WTC11 (cell line): ENCODE measurements around the gene ROBO1. TPM values are rescaled to one million over a fixed set of nuclear protein-coding genes. Genes with fewer than 3 reads are reported as not detected.

Source experiments
- ATAC-seq: fragments of 200-7000 bp; cut with Tn5 transposase; 2 replicates; pipeline ENCODE4 v1.10.0; 2021; ENCODE audit warnings: mild to moderate bottlenecking, moderate library complexity
- CTCF ChIA-PET: fragments of 300-600 bp; sonication (Branson Sonifier 250); formaldehyde crosslinking; loops from one replicate; lab custom pipeline; 2021; ENCODE audit warnings: antibody characterized with exemption; lab: Charles Lee
- POLR2A ChIA-PET: fragments of 350-600 bp; sonication (Branson Sonifier 250); formaldehyde crosslinking; loops from one replicate; lab custom pipeline; 2021; ENCODE audit warnings: antibody characterized with exemption; lab: Charles Lee
- DNase-seq: peaks from one replicate; pipeline ENCODE4 v3.0.0; 2021; ENCODE audit warnings: low spot score
- H3K27ac Mint-ChIP-seq: 2 replicates; pipeline ENCODE4 v1.8.0; 2021; ENCODE audit warnings: mixed read lengths
- H3K27me3 Mint-ChIP-seq: 2 replicates; pipeline ENCODE4 v1.8.0; 2021; ENCODE audit warnings: low read depth, mild to moderate bottlenecking, moderate library complexity, mixed read lengths
- H3K36me3 Mint-ChIP-seq: 2 replicates; pipeline ENCODE4 v1.8.0; 2021; ENCODE audit warnings: mixed read lengths
- H3K4me1 Mint-ChIP-seq: 2 replicates; pipeline ENCODE4 v1.8.0; 2022; ENCODE audit warnings: mixed read lengths
- H3K4me3 Mint-ChIP-seq: 2 replicates; pipeline ENCODE4 v1.8.0; 2021; ENCODE audit warnings: mild to moderate bottlenecking, moderate library complexity, mixed read lengths
- H3K9me3 Mint-ChIP-seq: 2 replicates; pipeline ENCODE4 v1.8.0; 2021; ENCODE audit warnings: mixed read lengths
- ATF2 ChIP-seq: sonication (generic); formaldehyde crosslinking; IDR thresholded peaks from 2 replicates; pipeline ENCODE4 v1.8.1; 2022; ENCODE audit warnings: low read depth, missing genetic modification reagents, borderline replicate concordance
- ATF6 ChIP-seq: sonication (generic); formaldehyde crosslinking; IDR thresholded peaks from 2 replicates; pipeline ENCODE4 v1.8.1; 2023; ENCODE audit warnings: mild to moderate bottlenecking, missing genetic modification reagents
- CREM ChIP-seq: sonication (generic); formaldehyde crosslinking; IDR thresholded peaks from 2 replicates; pipeline ENCODE4 v1.8.1; 2022; ENCODE audit warnings: mild to moderate bottlenecking, missing genetic modification reagents, moderate library complexity
- ELF4 ChIP-seq: sonication (generic); formaldehyde crosslinking; IDR thresholded peaks from 2 replicates; pipeline ENCODE4 v1.8.1; 2022; ENCODE audit warnings: low read depth, mild to moderate bottlenecking, moderate library complexity, missing genetic modification reagents
- FOXK1 ChIP-seq: sonication (generic); formaldehyde crosslinking; IDR thresholded peaks from 2 replicates; pipeline ENCODE4 v1.8.0; 2022; ENCODE audit warnings: mild to moderate bottlenecking, moderate library complexity, missing genetic modification reagents
- FOXP1 ChIP-seq: sonication (generic); formaldehyde crosslinking; IDR thresholded peaks from 2 replicates; pipeline ENCODE4 v1.8.0; 2022; ENCODE audit warnings: missing genetic modification reagents, mild to moderate bottlenecking, moderate library complexity, borderline replicate concordance
- GRHL2 ChIP-seq: fragments of 250-450 bp; sonication (Bioruptor Pico); IDR thresholded peaks from 2 replicates; pipeline ENCODE4 v1.8.0; 2022; ENCODE audit warnings: mild to moderate bottlenecking, moderate library complexity; ENCODE audit not compliant: insufficient replicate concordance, severe bottlenecking
- HMGA2 ChIP-seq: fragments of 250-450 bp; sonication (Bioruptor Pico); IDR thresholded peaks from 2 replicates; pipeline ENCODE4 v1.4.0; 2021; ENCODE audit warnings: mild to moderate bottlenecking, moderate library complexity
- NFE2L1 ChIP-seq: sonication (generic); formaldehyde crosslinking; IDR thresholded peaks from 2 replicates; pipeline ENCODE4 v1.8.1; 2023; ENCODE audit warnings: missing genetic modification reagents
- NR3C1 ChIP-seq: sonication (generic); formaldehyde crosslinking; conservative IDR thresholded peaks from 2 replicates; pipeline ENCODE4 v1.8.1; 2023; ENCODE audit warnings: low read depth, mild to moderate bottlenecking, missing genetic modification reagents
- SMAD3 ChIP-seq: sonication (generic); formaldehyde crosslinking; IDR thresholded peaks from 2 replicates; pipeline ENCODE4 v1.8.0; 2022; ENCODE audit warnings: missing genetic modification reagents, mild to moderate bottlenecking, borderline replicate concordance
- SMAD4 ChIP-seq: sonication (generic); formaldehyde crosslinking; IDR thresholded peaks from 2 replicates; pipeline ENCODE4 v1.8.0; 2022; ENCODE audit warnings: mild to moderate bottlenecking, missing genetic modification reagents
- SOX15 ChIP-seq: fragments of 250-450 bp; sonication (Bioruptor Pico); IDR thresholded peaks from 2 replicates; pipeline ENCODE4 v1.9.0; 2021; ENCODE audit warnings: mild to moderate bottlenecking
- STAT6 ChIP-seq: sonication (generic); formaldehyde crosslinking; conservative IDR thresholded peaks from 2 replicates; pipeline ENCODE4 v1.8.1; 2023; ENCODE audit warnings: mild to moderate bottlenecking, low read depth, missing genetic modification reagents, moderate library complexity
- TCF7 ChIP-seq: sonication (generic); formaldehyde crosslinking; IDR thresholded peaks from 2 replicates; pipeline ENCODE4 v1.8.0; 2022; ENCODE audit warnings: mild to moderate bottlenecking, low read depth, missing genetic modification reagents, moderate library complexity
- ZBTB21 ChIP-seq: sonication (generic); formaldehyde crosslinking; IDR thresholded peaks from 2 replicates; pipeline ENCODE4 v1.8.1; 2023; ENCODE audit warnings: mild to moderate bottlenecking, missing genetic modification reagents, borderline replicate concordance
- ZNF138 ChIP-seq: sonication (generic); formaldehyde crosslinking; conservative IDR thresholded peaks from 2 replicates; pipeline ENCODE4 v1.8.1; 2022; ENCODE audit warnings: mild to moderate bottlenecking, moderate library complexity, missing genetic modification reagents
- ZNF232 ChIP-seq: sonication (generic); formaldehyde crosslinking; IDR thresholded peaks from 2 replicates; pipeline ENCODE4 v1.8.0; 2022; ENCODE audit warnings: mild to moderate bottlenecking, missing genetic modification reagents
- ZNF423 ChIP-seq: fragments of 250-450 bp; sonication (Bioruptor Pico); IDR thresholded peaks from 2 replicates; pipeline ENCODE4 v2.1.2; 2022; ENCODE audit warnings: mild to moderate bottlenecking, moderate library complexity
- ZNF425 ChIP-seq: fragments of 250-450 bp; sonication (Bioruptor Pico); conservative IDR thresholded peaks from 2 replicates; pipeline ENCODE4 v1.9.0; 2021; ENCODE audit warnings: mild to moderate bottlenecking
- ZNF671 ChIP-seq: fragments of 250-450 bp; sonication (Bioruptor Pico); IDR thresholded peaks from 2 replicates; pipeline ENCODE4 v1.8.0; 2021; ENCODE audit warnings: mild to moderate bottlenecking
- ZSCAN18 ChIP-seq: fragments of 250-450 bp; sonication (Bioruptor Pico); IDR thresholded peaks from 2 replicates; pipeline ENCODE4 v2.1.2; 2022; ENCODE audit warnings: mild to moderate bottlenecking, moderate library complexity
- total RNA-seq: library from RNA; stranded (reverse); gene quantifications from 3 replicates; pipeline ENCODE4 v1.2.3, GENCODE V29; 2021

ROBO1 gene
- total RNA-seq, 1 experiment from 2014 or later = 90.9 TPM

- Mint-ChIP-seq H3K36me3 (peaks cover 11% of the 10 kb centered on the region), H3K4me1 (peaks cover 18% of the 10 kb centered on the region)
- TF ChIP-seq STAT6 (CRISPR knock-in tag) = no peak
- no peak for TF ChIP-seq NR3C1
- no peak for TF ChIP-seq ZNF671 (CRISPR knock-in tag)
- TF ChIP-seq FOXP1 (CRISPR knock-in tag) = no peak
- TF ChIP-seq ZNF138 = no peak
- TF ChIP-seq TCF7 (CRISPR knock-in tag) = no peak
- TF ChIP-seq CREM (CRISPR knock-in tag) = no peak
- no peak for TF ChIP-seq FOXK1 (CRISPR knock-in tag)
- no peak for TF ChIP-seq ATF6
- no peak for TF ChIP-seq SMAD3
- TF ChIP-seq SOX15 (CRISPR knock-in tag) = no peak
- TF ChIP-seq, all 79 proteins: peak for 0
- DNase-seq (no peak), ATAC-seq (peak; percentile 16)
- ChIA-PET POLR2A (no interaction called here), CTCF (no interaction called here)
- Mint-ChIP-seq H3K27ac (no peak overlapping the region), H3K27me3 (no peaks in the 10 kb centered on the region), H3K4me3 (no peak overlapping the region), H3K9me3 (peaks cover 15% of the 10 kb centered on the region)
Measured at GRCh38 chr3:79170021-79170420, 597.8 kb downstream of the ROBO1 start.

- peaks cover 4% of the 10 kb centered on the region for H3K9me3 Mint-ChIP-seq
- H3K4me3 Mint-ChIP-seq = no peak overlapping the region
- H3K27me3 Mint-ChIP-seq = no peaks in the 10 kb centered on the region
- ATAC-seq = peak; percentile 36; the same call in 1 of the 2 replicates
- H3K36me3 Mint-ChIP-seq = peaks cover 4% of the 10 kb centered on the region
- no peak for TF ChIP-seq ZBTB21 (CRISPR knock-in tag)
- no peak for TF ChIP-seq ZSCAN18 (CRISPR knock-in tag)
- TF ChIP-seq SMAD4 (CRISPR knock-in tag) = no peak
- TF ChIP-seq NFE2L1 (CRISPR knock-in tag) = no peak
- TF ChIP-seq ZNF232 = no peak
- no peak for TF ChIP-seq HMGA2 (CRISPR knock-in tag)
- TF ChIP-seq ELF4 = no peak
- TF ChIP-seq GRHL2 (CRISPR knock-in tag) = no peak
- TF ChIP-seq SOX15 (CRISPR knock-in tag) = no peak
- TF ChIP-seq ZNF425 (CRISPR knock-in tag) = no peak
- no peak for TF ChIP-seq ZNF423 (CRISPR knock-in tag)
- no peak for TF ChIP-seq ATF2 (CRISPR knock-in tag)
- H3K27ac Mint-ChIP-seq = no peak overlapping the region
- no peak for DNase-seq
- ChIA-PET CTCF (interaction anchor here (1.0 kb wide), 1 partner anchor 81 kb away, joined by 3 read pairs; no protein-coding TSS in a partner anchor), POLR2A (no interaction called here)
- H3K4me1 Mint-ChIP-seq = peaks cover 15% of the 10 kb centered on the region
Measured at GRCh38 chr3:79167651-79168416, 600.0 kb downstream of the ROBO1 start.
